A172 (cell line): ENCODE data around the gene SYT12. TPM values are rescaled to one million over a fixed set of nuclear protein-coding genes. Genes with fewer than 3 reads are reported as not detected.

Source experiments
- total RNA-seq: library from RNA; depleted of rRNA; stranded (reverse); fragments of >200 nt; shearing (Covaris generic); gene quantifications from 2 replicates; pipeline ENCODE4 v1.2.3, GENCODE V29; 2014; rRNA removed

Gene SYT12
- total RNA-seq, 1 experiment from 2014 or later = not detected

Other genes starting within 250 kb of the SYT12 start
- 26.7 and 27.2 TPM in 2 replicates for gene RCE1, start 179.7 kb upstream of the SYT12 start, total RNA-seq
- gene LRFN4, start 166.1 kb upstream of the SYT12 start, total RNA-seq = 54.7 and 63.3 TPM in 2 replicates
- 6.8 and 8.6 TPM in 2 replicates for gene PC, start 64.8 kb upstream of the SYT12 start, total RNA-seq
- not detected in 2 replicates for gene C11orf86, start 47.8 kb upstream of the SYT12 start, total RNA-seq
- 14.6 and 22.8 TPM in 2 replicates for gene RHOD, start 33.7 kb downstream of the SYT12 start, total RNA-seq
- gene KDM2A, start 96.1 kb downstream of the SYT12 start, total RNA-seq = 18.2 and 27.9 TPM in 2 replicates
- gene GRK2, start 243.3 kb downstream of the SYT12 start, total RNA-seq = 40.3 and 44.6 TPM in 2 replicates